Transverse colon (tissue), 3 donors: ENCODE data around the gene CEACAM4.

Experiments used
- CTCF ChIP-seq, 5 experiments: fragments of 200-600 bp in 3 of 5; fragments of 450-650 bp in 2 of 5; sonication (generic) in 3 of 5; IDR thresholded peaks; 1 replicate in 2 of 5; 2 replicates in 3 of 5; pipeline ENCODE4 v1.5.1; 2016 to 2017; ENCODE audit warnings: antibody characterized with exemption in 5 of 5, inconsistent platforms in 3 of 5, mild to moderate bottlenecking in 2 of 5, moderate library complexity in 1 of 5
- POLR2A ChIP-seq: fragments of 450-650 bp; IDR thresholded peaks from one replicate; pipeline ENCODE4 v1.6.1; 2016; ENCODE audit warnings: antibody characterized with exemption, mild to moderate bottlenecking, moderate library complexity

GRCh38 chr19:41590936-41591335, 35.9 kb downstream of the CEACAM4 start:
- TF ChIP-seq POLR2A (no peak), CTCF (IDR thresholded peaks at IDR 0.05) (no peak)
